GM10266 (cell line): ENCODE measurements around the gene SUPT4H1.

Experiments
- DNase-seq: peaks from one replicate; pipeline ENCODE4 v3.0.0; 2012; ENCODE audit errors: extremely low spot score
- TF ChIP-seq, protein P1 (sequence below): IDR thresholded peaks from 2 replicates; pipeline ENCODE4 v1.5.1; 2012; ENCODE audit warnings: mild to moderate bottlenecking, low read depth; ENCODE audit not compliant: control insufficient read depth, insufficient read depth; ENCODE audit errors: missing control alignments

Gene SUPT4H1

DNA sequence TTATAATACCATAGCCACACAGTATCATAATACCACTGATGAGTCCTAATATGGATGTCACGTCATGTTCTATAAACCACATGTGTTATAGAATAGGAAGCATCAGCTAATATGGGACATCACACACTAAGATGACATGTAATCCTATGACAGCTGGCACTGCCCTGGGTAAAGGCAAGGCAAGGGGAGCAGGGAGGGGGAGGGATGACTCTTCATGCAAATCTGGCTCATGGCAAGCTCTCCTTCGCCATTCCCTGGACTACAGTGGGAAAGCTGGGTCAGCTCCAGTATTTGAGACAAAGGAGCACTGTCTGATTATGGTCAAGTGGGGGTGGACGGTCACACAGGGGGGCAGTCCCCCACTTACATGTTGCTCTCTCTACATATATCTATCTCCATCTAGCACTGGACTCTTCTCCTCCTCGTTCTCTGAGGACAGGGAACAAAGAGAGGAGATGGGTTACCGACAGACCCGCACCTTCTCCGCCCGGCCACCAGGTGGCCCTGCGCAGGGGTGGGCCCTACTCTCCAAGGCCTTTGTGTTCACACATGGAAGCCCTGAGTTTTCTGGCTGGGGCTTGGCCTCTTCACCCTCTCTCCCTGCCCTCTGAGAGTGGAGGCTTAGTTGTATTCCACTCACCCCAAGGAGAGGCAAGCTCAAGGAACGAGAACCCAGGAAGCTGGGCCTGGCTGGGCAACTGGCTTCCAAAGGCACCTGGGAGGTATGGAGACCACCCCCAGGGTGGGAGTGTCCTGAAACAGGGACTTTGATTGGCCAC, 47.8 kb downstream of the SUPT4H1 start:
- TF ChIP-seq, protein P1, sequence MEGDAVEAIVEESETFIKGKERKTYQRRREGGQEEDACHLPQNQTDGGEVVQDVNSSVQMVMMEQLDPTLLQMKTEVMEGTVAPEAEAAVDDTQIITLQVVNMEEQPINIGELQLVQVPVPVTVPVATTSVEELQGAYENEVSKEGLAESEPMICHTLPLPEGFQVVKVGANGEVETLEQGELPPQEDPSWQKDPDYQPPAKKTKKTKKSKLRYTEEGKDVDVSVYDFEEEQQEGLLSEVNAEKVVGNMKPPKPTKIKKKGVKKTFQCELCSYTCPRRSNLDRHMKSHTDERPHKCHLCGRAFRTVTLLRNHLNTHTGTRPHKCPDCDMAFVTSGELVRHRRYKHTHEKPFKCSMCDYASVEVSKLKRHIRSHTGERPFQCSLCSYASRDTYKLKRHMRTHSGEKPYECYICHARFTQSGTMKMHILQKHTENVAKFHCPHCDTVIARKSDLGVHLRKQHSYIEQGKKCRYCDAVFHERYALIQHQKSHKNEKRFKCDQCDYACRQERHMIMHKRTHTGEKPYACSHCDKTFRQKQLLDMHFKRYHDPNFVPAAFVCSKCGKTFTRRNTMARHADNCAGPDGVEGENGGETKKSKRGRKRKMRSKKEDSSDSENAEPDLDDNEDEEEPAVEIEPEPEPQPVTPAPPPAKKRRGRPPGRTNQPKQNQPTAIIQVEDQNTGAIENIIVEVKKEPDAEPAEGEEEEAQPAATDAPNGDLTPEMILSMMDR = peak; percentile 80
- peak; percentile 90 for DNase-seq

DNA sequence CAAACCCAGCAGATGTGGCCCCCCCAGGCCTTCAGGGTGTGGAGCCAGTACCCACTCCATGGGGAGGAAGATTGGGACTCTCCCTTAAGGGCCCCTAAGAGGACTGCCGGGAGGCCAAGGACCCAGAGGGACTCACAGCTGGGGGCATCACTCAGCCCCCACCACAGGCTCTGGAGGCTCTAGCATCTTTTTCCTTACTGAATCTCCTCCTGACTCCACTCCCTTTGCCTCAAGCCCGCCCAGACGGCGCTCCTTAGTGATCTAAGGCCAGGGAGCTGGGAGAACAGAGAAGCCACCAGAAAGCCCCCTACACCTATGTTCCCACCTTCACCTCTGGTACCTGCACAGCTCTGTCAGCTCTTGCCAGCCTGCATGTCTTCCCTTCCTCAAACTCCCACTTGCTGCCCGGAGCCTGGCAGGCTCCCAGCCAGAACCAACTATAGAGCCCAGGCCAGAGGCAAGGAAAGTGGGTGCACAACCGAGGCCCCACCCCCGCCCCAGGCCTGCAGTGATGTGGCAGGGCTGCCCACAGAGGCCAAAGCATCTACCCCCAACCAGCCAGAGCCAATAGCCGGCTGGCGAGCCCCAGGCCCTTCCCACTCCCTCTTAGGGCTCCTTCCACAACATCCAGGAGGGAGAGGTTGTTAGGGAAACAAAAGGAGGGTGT, 48.9 kb downstream of the SUPT4H1 start:
- DNase-seq = no peak
- TF ChIP-seq, protein P1 = no peak

DNA sequence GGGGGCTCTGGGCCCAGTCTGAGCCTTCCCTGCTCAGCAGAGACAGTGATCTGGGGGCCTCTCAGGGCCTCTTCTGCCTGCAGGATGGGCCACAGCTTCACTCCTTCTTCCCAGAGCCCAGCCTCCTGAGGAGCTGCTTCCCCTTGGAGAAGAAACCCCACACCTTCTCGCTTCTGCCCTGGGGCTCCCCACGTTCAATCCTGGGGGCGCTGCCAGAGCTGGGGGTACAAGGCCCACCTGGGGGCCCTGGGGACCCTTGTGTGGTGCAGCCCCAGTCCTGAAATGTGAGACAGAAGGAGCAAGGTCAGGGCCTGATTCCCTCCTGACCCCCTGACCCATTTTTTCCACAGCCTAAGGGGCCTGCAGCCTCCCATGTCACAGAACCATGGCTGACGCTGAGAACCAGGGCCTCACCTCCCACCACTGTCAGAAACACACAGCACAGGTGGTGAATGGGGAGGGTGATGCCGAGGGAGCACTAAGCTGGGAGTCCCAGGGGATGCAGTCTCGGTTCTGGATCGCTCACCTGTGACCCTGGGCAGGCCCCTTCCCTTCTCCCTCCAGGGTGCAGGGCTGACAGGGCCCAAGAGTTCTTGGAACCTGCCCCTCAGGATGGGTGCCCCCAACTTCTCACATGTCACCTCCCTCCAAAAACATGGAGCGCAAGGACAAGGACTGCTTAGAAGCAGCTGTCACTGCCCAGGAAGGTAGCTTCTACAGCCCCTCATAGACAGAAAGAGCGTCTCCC, 49.7 kb downstream of the SUPT4H1 start:
- DNase-seq = no peak
- TF ChIP-seq, protein P1 = no peak

- DNase-seq = no peak
- TF ChIP-seq, protein P1 = no peak
Observed at GRCh38 chr17:58301504-58302150, 50.4 kb downstream of the SUPT4H1 start.

DNA sequence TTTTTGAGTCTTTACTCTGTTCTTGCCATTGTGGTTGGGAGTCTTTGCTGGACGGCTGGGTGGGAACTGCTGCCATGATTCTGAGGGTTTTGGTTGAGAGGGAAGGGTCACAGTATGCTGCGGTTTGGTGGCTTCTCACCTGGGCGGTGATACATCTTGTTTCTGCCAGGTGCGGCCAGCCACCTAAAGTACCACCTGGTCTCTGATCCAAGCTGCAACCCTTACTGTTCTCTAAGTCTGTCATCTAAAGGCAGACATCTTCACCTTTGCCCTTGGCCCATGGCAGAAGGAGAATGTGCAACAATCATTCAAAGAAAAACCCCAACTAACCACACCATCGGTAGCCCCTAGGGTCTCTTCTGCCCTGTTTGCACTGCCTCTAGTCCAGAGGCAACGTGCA, 51.7 kb downstream of the SUPT4H1 start:
- TF ChIP-seq, protein P1 = no peak
- DNase-seq = no peak
